Neural cell (in vitro differentiated cells): ENCODE data around the gene C12orf75.

Source experiments
- CTCF ChIP-seq: fragments of 450-650 bp; IDR thresholded peaks from 2 replicates; pipeline ENCODE4 v1.5.1; 2014; ENCODE audit warnings: antibody characterized with exemption, mild to moderate bottlenecking, moderate library complexity; ENCODE audit not compliant: poor library complexity, severe bottlenecking
- EP300 ChIP-seq: fragments of 450-650 bp; conservative IDR thresholded peaks from 2 replicates; pipeline ENCODE4 v1.6.1; 2014; ENCODE audit warnings: antibody characterized with exemption, mild to moderate bottlenecking, moderate library complexity; ENCODE audit not compliant: poor library complexity, severe bottlenecking
- EZH2 ChIP-seq: fragments of 200-600, 300-800 bp; shearing (Covaris generic), sonication (generic); IDR thresholded peaks from 2 replicates; pipeline ENCODE4 v1.6.1; 2014; ENCODE audit warnings: antibody characterized with exemption, low read length, borderline replicate concordance, mild to moderate bottlenecking; ENCODE audit not compliant: insufficient read depth, poor library complexity, severe bottlenecking
- MXI1 ChIP-seq: fragments of 450-650 bp; conservative IDR thresholded peaks from 2 replicates; pipeline ENCODE4 v1.6.1; 2014; ENCODE audit warnings: antibody characterized with exemption, mild to moderate bottlenecking; ENCODE audit not compliant: poor library complexity, severe bottlenecking
- POLR2AphosphoS5 ChIP-seq: IDR thresholded peaks from 2 replicates; pipeline ENCODE4 v1.6.1; 2012
- RAD21 ChIP-seq: fragments of 450-650 bp; conservative IDR thresholded peaks from 2 replicates; pipeline ENCODE4 v1.6.1; 2014; ENCODE audit warnings: antibody characterized with exemption, mild to moderate bottlenecking, moderate library complexity
- SMC3 ChIP-seq: fragments of 450-650 bp; conservative IDR thresholded peaks from 2 replicates; pipeline ENCODE4 v1.6.1; 2014; ENCODE audit warnings: antibody characterized with exemption, mild to moderate bottlenecking, moderate library complexity; ENCODE audit not compliant: poor library complexity
- TAF1 ChIP-seq: IDR thresholded peaks from 2 replicates; pipeline ENCODE4 v1.6.1; 2012; ENCODE audit warnings: low read depth
- TF ChIP-seq, protein P1 (sequence below): IDR thresholded peaks from 2 replicates; pipeline ENCODE4 v1.6.1; 2012; ENCODE audit warnings: borderline replicate concordance

- no peak for TF ChIP-seq EZH2
- no peak for TF ChIP-seq CTCF
- TF ChIP-seq EP300, result no peak
- no peak for TF ChIP-seq RAD21
- no peak for TF ChIP-seq POLR2AphosphoS5
- TF ChIP-seq MXI1, result no peak
- TF ChIP-seq, protein P1, sequence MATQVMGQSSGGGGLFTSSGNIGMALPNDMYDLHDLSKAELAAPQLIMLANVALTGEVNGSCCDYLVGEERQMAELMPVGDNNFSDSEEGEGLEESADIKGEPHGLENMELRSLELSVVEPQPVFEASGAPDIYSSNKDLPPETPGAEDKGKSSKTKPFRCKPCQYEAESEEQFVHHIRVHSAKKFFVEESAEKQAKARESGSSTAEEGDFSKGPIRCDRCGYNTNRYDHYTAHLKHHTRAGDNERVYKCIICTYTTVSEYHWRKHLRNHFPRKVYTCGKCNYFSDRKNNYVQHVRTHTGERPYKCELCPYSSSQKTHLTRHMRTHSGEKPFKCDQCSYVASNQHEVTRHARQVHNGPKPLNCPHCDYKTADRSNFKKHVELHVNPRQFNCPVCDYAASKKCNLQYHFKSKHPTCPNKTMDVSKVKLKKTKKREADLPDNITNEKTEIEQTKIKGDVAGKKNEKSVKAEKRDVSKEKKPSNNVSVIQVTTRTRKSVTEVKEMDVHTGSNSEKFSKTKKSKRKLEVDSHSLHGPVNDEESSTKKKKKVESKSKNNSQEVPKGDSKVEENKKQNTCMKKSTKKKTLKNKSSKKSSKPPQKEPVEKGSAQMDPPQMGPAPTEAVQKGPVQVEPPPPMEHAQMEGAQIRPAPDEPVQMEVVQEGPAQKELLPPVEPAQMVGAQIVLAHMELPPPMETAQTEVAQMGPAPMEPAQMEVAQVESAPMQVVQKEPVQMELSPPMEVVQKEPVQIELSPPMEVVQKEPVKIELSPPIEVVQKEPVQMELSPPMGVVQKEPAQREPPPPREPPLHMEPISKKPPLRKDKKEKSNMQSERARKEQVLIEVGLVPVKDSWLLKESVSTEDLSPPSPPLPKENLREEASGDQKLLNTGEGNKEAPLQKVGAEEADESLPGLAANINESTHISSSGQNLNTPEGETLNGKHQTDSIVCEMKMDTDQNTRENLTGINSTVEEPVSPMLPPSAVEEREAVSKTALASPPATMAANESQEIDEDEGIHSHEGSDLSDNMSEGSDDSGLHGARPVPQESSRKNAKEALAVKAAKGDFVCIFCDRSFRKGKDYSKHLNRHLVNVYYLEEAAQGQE, result no peak
- TF ChIP-seq SMC3, result no peak
- no peak for TF ChIP-seq TAF1
Observed at GRCh38 chr12:105335856-105336255, 5.4 kb downstream of the C12orf75 start.
